C4-2B (cell line): ENCODE measurements around the gene SLCO2A1.

Experiments
- CTCF ChIP-seq: fragments of 450-650 bp; conservative IDR thresholded peaks from 2 replicates; pipeline ENCODE4 v1.5.1; 2017; ENCODE audit warnings: mild to moderate bottlenecking
- ZFX ChIP-seq: fragments of 450-650 bp; IDR thresholded peaks from 2 replicates; pipeline ENCODE4 v1.6.1; 2017

- TF ChIP-seq CTCF (no peak), ZFX (no peak)
These were observed 144.6 kb downstream of the SLCO2A1 start for GRCh38 chr3:133884887-133885711.
